HG03045 (cell line): Measurements from ENCODE around the gene ZNF527.
"Not testable (repeated sequence)": the region's sequence is repeated elsewhere in the genome, so short reads cannot be mapped to it uniquely, and the experiment has no call there.

ENCODE experiments used
- ATAC-seq: cut with Tn5 transposase; IDR thresholded peaks from one replicate; pipeline ENCODE4 v1.9.1; 2021; ENCODE audit warnings: mild to moderate bottlenecking, moderate library complexity; ENCODE audit not compliant: unreplicated experiment

Gene ZNF527

GRCh38 chr19:37370880-37371661, at the start of gene ZNF527:
TSS of gene ZNF527 (plus strand) at chr19:37371099. CDS start at chr19:37374199, 3,100 bp downstream.
- peak; percentile 94 for ATAC-seq

GRCh38 chr19:37329686-37330085, 41.2 kb upstream of the ZNF527 start:
- ATAC-seq, result no peak

- no peak for ATAC-seq
Measured at GRCh38 chr19:37332839-37333238, 38.1 kb upstream of the ZNF527 start.

- ATAC-seq, result no peak
Measured at GRCh38 chr19:37333457-37333856, 37.4 kb upstream of the ZNF527 start.

GRCh38 chr19:37334179-37335071, 36.5 kb upstream of the ZNF527 start:
- no peak for ATAC-seq

GRCh38 chr19:37342753-37343152, 28.1 kb upstream of the ZNF527 start:
- no peak for ATAC-seq

- no peak for ATAC-seq
Measured at GRCh38 chr19:37346091-37346490, 24.8 kb upstream of the ZNF527 start.

GRCh38 chr19:37348060-37348459, 22.8 kb upstream of the ZNF527 start:
- no peak for ATAC-seq

- no peak for ATAC-seq
Measured at GRCh38 chr19:37353968-37354367, 16.9 kb upstream of the ZNF527 start.

- ATAC-seq, result no peak
Measured at GRCh38 chr19:37355901-37356300, 15.0 kb upstream of the ZNF527 start.

- ATAC-seq, result no peak
Measured at GRCh38 chr19:37361994-37362393, 8.9 kb upstream of the ZNF527 start.

- no peak for ATAC-seq
Measured at GRCh38 chr19:37362733-37363132, 8.2 kb upstream of the ZNF527 start.

GRCh38 chr19:37370386-37370879, 466 bp upstream of the ZNF527 start:
- not testable (repeated sequence) for ATAC-seq

GRCh38 chr19:37389234-37389633, 18.3 kb downstream of the ZNF527 start:
- no peak for ATAC-seq

GRCh38 chr19:37391399-37391798, 20.5 kb downstream of the ZNF527 start:
- ATAC-seq, result not testable (repeated sequence)

- ATAC-seq, result no peak
Measured at GRCh38 chr19:37401078-37401477, 30.2 kb downstream of the ZNF527 start.

GRCh38 chr19:37403403-37403802, 32.5 kb downstream of the ZNF527 start:
- no peak for ATAC-seq

- ATAC-seq, result not testable (repeated sequence)
Measured at GRCh38 chr19:37406140-37406846, 35.4 kb downstream of the ZNF527 start.

- ATAC-seq, result no peak
Measured at GRCh38 chr19:37412700-37413099, 41.8 kb downstream of the ZNF527 start.

GRCh38 chr19:37413313-37414084, 42.6 kb downstream of the ZNF527 start:
- no peak for ATAC-seq
